Colonic mucosa (tissue), 4 donors: Measurements from ENCODE around the gene GAS2L2. TPM values are rescaled to one million over a fixed set of nuclear protein-coding genes. Genes with fewer than 3 reads are reported as not detected.
A peak's percentile ranks its signal among the peaks of the same experiment; 100 is the strongest.

Experiments used
- DNase-seq: peaks from one replicate; pipeline ENCODE4 v3.0.0-alpha.2; 2020
- H3K27ac ChIP-seq: fragments of 200-600 bp; one replicate; pipeline ENCODE4 v1.8.0; 2021
- H3K27me3 ChIP-seq: fragments of 200-600 bp; one replicate; pipeline ENCODE4 v1.8.0; 2021
- H3K36me3 ChIP-seq: fragments of 200-600 bp; one replicate; pipeline ENCODE4 v1.8.0; 2021
- H3K4me1 ChIP-seq: fragments of 200-600 bp; one replicate; pipeline ENCODE4 v1.8.0; 2021; ENCODE audit warnings: mild to moderate bottlenecking
- H3K4me3 ChIP-seq: fragments of 200-600 bp; one replicate; pipeline ENCODE4 v1.8.0; 2021
- H3K9ac ChIP-seq, 2 donors: one replicate each; pipeline ENCODE4 v1.7.0; 2013; ENCODE audit warnings: control low read depth in 2 of 2, low read depth in 2 of 2, low read length in 2 of 2
- H3K9me3 ChIP-seq: fragments of 200-600 bp; one replicate; pipeline ENCODE4 v1.8.0; 2021
- intact Hi-C: fragments of 100-400 bp; cut with DNase I; formaldehyde crosslinking; loops from one replicate; pipeline ENCODE4 v1.14.1; 2022
- total RNA-seq, 2 donors: library from RNA; stranded (reverse); fragmentation: NEBNext Ultra II Directional in 1 of 2; extraction: Animal tissue kit (Norgen Biotek cat#: 25700) in 1 of 2; gene quantifications; one replicate each; pipeline ENCODE4 v1.2.1, GENCODE V29; 2021
- TF ChIP-seq, protein P1 (sequence below): fragments of 200-600 bp; IDR thresholded peaks from one replicate; pipeline ENCODE4 v1.8.0; 2022; ENCODE audit warnings: antibody characterized with exemption, mild to moderate bottlenecking
- donor health status: healthy.
- donor health status: DM: no; HTN: no; CAD: no.
- donor health status: DM: no; HTN: no; CAD: no.

The GAS2L2 gene
- total RNA-seq, 2 donors from 2014 or later: 0.15 TPM; not detected in 1

DNA sequence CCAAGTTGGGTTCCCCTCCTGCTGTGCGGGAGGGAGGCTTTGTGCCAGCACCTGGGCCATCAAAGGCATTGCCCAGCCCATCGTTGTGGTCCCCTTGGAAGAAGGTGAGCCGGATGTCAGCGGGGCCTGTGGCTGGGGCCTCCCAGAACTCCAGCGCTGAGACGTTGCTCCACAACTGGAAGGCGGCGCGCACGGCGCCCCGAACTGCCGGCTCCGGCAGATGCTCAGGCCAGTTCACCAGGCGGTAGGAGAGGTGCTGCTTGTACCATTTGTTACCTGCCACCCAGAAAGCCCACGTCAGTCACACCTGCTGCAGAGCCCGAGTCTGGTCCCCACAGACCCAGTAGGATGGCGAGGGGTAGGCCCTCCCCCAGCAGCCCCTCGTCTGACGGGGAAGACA lies 20.1 kb upstream of the GAS2L2 start:
- Histone ChIP-seq H3K4me1 (no peaks in the 10 kb centered on the region), H3K9ac (peak overlapping the region in 1 of 2 donors; percentile 66), H3K27me3 (no peaks in the 10 kb centered on the region), H3K27ac (no peak overlapping the region), H3K4me3 (no peak overlapping the region), H3K36me3 (no peaks in the 10 kb centered on the region), H3K9me3 (no peaks in the 10 kb centered on the region)
- intact Hi-C loops: no loop called here
- TF ChIP-seq, protein P1, sequence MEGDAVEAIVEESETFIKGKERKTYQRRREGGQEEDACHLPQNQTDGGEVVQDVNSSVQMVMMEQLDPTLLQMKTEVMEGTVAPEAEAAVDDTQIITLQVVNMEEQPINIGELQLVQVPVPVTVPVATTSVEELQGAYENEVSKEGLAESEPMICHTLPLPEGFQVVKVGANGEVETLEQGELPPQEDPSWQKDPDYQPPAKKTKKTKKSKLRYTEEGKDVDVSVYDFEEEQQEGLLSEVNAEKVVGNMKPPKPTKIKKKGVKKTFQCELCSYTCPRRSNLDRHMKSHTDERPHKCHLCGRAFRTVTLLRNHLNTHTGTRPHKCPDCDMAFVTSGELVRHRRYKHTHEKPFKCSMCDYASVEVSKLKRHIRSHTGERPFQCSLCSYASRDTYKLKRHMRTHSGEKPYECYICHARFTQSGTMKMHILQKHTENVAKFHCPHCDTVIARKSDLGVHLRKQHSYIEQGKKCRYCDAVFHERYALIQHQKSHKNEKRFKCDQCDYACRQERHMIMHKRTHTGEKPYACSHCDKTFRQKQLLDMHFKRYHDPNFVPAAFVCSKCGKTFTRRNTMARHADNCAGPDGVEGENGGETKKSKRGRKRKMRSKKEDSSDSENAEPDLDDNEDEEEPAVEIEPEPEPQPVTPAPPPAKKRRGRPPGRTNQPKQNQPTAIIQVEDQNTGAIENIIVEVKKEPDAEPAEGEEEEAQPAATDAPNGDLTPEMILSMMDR: no peak
- no peak for DNase-seq

DNA sequence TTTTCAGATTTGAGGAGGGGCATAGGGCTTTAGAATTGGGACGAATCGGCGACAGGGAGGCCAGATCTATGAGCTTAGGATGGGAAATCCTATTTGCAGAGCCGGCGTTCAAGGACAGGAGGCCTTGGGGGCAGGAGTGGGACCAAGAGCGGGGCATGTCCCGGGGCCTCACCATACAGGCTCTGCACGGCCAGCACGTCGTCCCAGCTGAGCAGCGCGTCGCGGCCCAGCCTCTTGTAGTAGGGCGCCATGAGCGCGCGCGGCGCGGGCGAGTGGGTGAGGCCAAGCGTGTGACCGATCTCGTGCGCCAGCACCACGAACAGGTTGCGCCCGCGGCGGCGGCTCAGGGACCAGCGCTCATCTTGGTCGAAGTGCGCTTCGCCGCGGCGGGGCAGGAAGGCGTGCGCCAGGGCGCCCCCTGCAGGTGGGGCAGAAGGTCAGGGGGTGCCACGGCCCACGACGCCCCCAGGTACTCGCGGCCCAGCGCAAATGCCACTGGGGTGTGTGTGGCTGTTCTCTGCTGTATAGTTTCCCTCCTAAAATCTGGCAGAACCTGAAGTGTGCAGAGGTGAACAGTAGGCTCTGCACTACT lies 17.0 kb upstream of the GAS2L2 start:
- no peak for DNase-seq
- H3K4me3 ChIP-seq: no peak overlapping the region
- TF ChIP-seq, protein P1: no peak
- intact Hi-C loops: no loop called here
- no peak overlapping the region for H3K27ac ChIP-seq
- H3K9ac ChIP-seq: no peak overlapping the region
- no peaks in the 10 kb centered on the region for H3K9me3 ChIP-seq
- H3K36me3 ChIP-seq: no peaks in the 10 kb centered on the region
- H3K27me3 ChIP-seq: no peaks in the 10 kb centered on the region
- H3K4me1 ChIP-seq: peaks cover 2% of the 10 kb centered on the region

DNA sequence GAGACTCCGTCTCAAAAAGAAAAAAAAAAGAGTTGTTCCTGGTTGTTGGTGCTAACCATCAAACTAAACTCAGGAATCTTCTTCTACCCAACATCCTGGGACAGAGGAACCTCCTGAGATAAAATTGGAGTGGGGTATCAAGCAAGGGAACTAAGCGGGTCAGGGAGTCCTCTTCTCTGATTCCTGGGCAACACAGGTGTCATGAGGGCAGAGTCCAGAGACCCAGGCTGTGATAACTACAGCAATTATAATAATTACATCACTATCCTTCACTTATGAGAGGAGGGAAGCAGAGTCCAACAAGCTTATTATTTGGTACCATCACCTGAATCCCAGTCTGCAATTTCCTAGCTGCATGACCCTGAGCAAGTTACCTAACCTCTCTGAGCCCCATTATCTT lies 15.8 kb upstream of the GAS2L2 start:
- Histone ChIP-seq H3K9me3 (no peaks in the 10 kb centered on the region), H3K27me3 (no peaks in the 10 kb centered on the region), H3K4me3 (no peak overlapping the region), H3K4me1 (peaks cover 6% of the 10 kb centered on the region), H3K36me3 (no peaks in the 10 kb centered on the region), H3K27ac (no peak overlapping the region), H3K9ac (no peak overlapping the region)
- intact Hi-C loops: no loop called here
- no peak for DNase-seq
- TF ChIP-seq, protein P1: no peak

DNA sequence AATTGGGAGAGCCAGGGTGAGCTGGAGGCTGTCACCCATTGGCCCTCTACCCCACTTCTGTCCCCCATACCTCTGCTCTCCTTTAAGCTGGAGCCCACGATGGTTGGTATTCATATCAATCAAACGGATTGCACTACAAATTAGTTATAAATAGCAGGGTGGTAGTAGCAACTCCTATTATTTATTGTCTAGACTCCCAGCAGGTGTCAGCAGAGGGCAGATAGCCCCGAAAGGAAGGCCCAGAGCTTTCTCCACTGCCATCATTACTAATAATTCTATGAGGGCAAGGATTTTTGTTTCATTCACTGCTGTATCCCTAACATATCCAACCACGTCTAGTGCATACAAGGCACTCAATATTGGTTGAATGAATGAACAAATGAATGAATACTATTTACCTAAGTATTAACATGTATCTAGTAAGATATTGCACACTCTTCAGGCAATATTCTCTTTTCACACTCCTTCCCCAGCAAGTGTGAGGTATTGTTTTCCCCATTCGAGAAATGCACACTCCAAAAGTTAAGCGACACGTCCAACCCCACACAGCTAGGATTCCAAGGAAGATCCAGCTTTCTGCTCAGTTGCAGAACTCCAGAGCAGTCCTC lies 14.0 kb upstream of the GAS2L2 start:
- Histone ChIP-seq H3K27ac (no peak overlapping the region), H3K9me3 (no peaks in the 10 kb centered on the region), H3K36me3 (no peaks in the 10 kb centered on the region), H3K27me3 (no peaks in the 10 kb centered on the region), H3K4me3 (no peak overlapping the region), H3K9ac (no peak overlapping the region), H3K4me1 (peaks cover 6% of the 10 kb centered on the region)
- no peak for DNase-seq
- TF ChIP-seq, protein P1: peak; percentile 33
- intact Hi-C loops: no loop called here

DNA sequence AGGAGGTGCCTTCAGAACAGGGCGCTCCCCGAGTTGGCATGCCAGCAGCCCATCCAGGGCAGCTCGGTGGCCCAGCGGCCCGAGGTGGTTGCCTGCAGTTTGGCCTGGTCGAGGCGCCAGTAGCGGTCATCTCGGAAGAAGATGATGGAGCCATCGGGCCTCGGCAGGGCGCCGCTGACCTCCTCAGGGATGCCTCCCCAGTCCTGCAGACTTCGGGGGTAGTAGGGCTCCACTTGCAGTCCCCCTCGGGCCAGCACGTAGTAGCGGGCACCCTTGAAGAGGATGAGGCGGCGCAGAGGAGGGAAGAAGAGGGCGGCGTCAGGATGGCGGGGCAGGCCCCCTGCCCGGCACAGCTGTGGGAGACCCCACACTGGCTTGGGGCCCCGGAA lies 13.4 kb upstream of the GAS2L2 start:
- Histone ChIP-seq H3K36me3 (no peaks in the 10 kb centered on the region), H3K9me3 (no peaks in the 10 kb centered on the region), H3K27me3 (no peaks in the 10 kb centered on the region), H3K4me1 (peaks cover 6% of the 10 kb centered on the region), H3K27ac (no peak overlapping the region), H3K9ac (no peak overlapping the region), H3K4me3 (no peak overlapping the region)
- no peak for DNase-seq
- intact Hi-C loops: no loop called here
- TF ChIP-seq, protein P1: no peak
